ENCODE data around the gene MAS1L.
"Not testable (repeated sequence)": the region's sequence is repeated elsewhere in the genome, so short reads cannot be mapped to it uniquely, and the experiment has no call there.

The MAS1L gene

GRCh38 chr6:29436730-29437129, 51.0 kb downstream of the MAS1L start:
- H2AK5ac ChIP-seq (ENCODE audit: low read depth, low read length); H2BK120ac ChIP-seq (ENCODE audit: low read depth, low read length); H2AFZ ChIP-seq (ENCODE audit: low read length); H3K27me3 ChIP-seq (ENCODE audit: control insufficient read depth in 3 of 3, insufficient read depth in 3 of 3, low read depth in 1 of 3, low read length in 3 of 3); DNase-seq (ENCODE audit: low spot score); H3K4me1 ChIP-seq (ENCODE audit: control insufficient read depth in 2 of 2, insufficient read depth in 1 of 2, low read depth in 1 of 2, low read length in 2 of 2); H3K4me3 ChIP-seq (ENCODE audit: low read length in 2 of 2); H3K9me3 ChIP-seq (replicated peaks in 1 of 2; ENCODE audit: control insufficient read depth in 2 of 2, insufficient read depth in 1 of 2, low read depth in 1 of 2, low read length in 2 of 2); H3K9ac ChIP-seq (ENCODE audit: low read depth, low read length, poor library complexity); H3K23ac ChIP-seq (ENCODE audit: low read depth, low read length, poor library complexity); H3K36me3 ChIP-seq (replicated peaks in 1 of 2; ENCODE audit: control insufficient read depth in 2 of 2, insufficient read depth in 2 of 2, low read length in 2 of 2); H3K27ac ChIP-seq (replicated peaks; ENCODE audit: low read length); H2BK12ac ChIP-seq (ENCODE audit: low read length); H3K79me1 ChIP-seq (ENCODE audit: low read depth, low read length); H4K91ac ChIP-seq (ENCODE audit: low read depth, low read length, poor library complexity); H3K18ac ChIP-seq (ENCODE audit: low read length); H2BK5ac ChIP-seq (ENCODE audit: low read length); H2BK15ac ChIP-seq (ENCODE audit: low read length); H3K4me2 ChIP-seq (ENCODE audit: insufficient read depth, low read length, poor library complexity, severe bottlenecking); H3K14ac ChIP-seq (ENCODE audit: low read length); H4K8ac ChIP-seq (ENCODE audit: low read depth, low read length); H3K4ac ChIP-seq (ENCODE audit: low read length): not testable (repeated sequence)
- no CpG with 5 or more reads among the region's 18 CpGs for WGBS, 2 donors (ENCODE audit: extremely low coverage in 2 of 2, insufficient read length in 2 of 2, insufficient replicate concordance in 1 of 2)

Measured in neuronal stem cell (in vitro differentiated cells).